WTC11 (cell line): ENCODE measurements around the gene INPP5A. TPM values are rescaled to one million over a fixed set of nuclear protein-coding genes. Genes with fewer than 3 reads are reported as not detected.

Experiments used
- ATAC-seq: fragments of 200-7000 bp; cut with Tn5 transposase; 2 replicates; pipeline ENCODE4 v1.10.0; 2021; ENCODE audit warnings: mild to moderate bottlenecking, moderate library complexity
- CTCF ChIA-PET: fragments of 300-600 bp; sonication (Branson Sonifier 250); formaldehyde crosslinking; loops from one replicate; lab custom pipeline; 2021; ENCODE audit warnings: antibody characterized with exemption; lab: Charles Lee
- POLR2A ChIA-PET: fragments of 350-600 bp; sonication (Branson Sonifier 250); formaldehyde crosslinking; loops from one replicate; lab custom pipeline; 2021; ENCODE audit warnings: antibody characterized with exemption; lab: Charles Lee
- DNase-seq: peaks from one replicate; pipeline ENCODE4 v3.0.0; 2021; ENCODE audit warnings: low spot score
- H3K27ac Mint-ChIP-seq: 2 replicates; pipeline ENCODE4 v1.8.0; 2021; ENCODE audit warnings: mixed read lengths
- H3K27me3 Mint-ChIP-seq: 2 replicates; pipeline ENCODE4 v1.8.0; 2021; ENCODE audit warnings: low read depth, mild to moderate bottlenecking, moderate library complexity, mixed read lengths
- H3K36me3 Mint-ChIP-seq: 2 replicates; pipeline ENCODE4 v1.8.0; 2021; ENCODE audit warnings: mixed read lengths
- H3K4me1 Mint-ChIP-seq: 2 replicates; pipeline ENCODE4 v1.8.0; 2022; ENCODE audit warnings: mixed read lengths
- H3K4me3 Mint-ChIP-seq: 2 replicates; pipeline ENCODE4 v1.8.0; 2021; ENCODE audit warnings: mild to moderate bottlenecking, moderate library complexity, mixed read lengths
- H3K9me3 Mint-ChIP-seq: 2 replicates; pipeline ENCODE4 v1.8.0; 2021; ENCODE audit warnings: mixed read lengths
- CBFB ChIP-seq: sonication (generic); formaldehyde crosslinking; IDR thresholded peaks from 2 replicates; pipeline ENCODE4 v1.8.1; 2022; ENCODE audit warnings: mild to moderate bottlenecking, low read depth, missing genetic modification reagents
- CREB1 ChIP-seq: sonication (generic); formaldehyde crosslinking; IDR thresholded peaks from 2 replicates; pipeline ENCODE4 v1.8.0; 2023; ENCODE audit warnings: mild to moderate bottlenecking, missing genetic modification reagents
- MYBL2 ChIP-seq: sonication (generic); formaldehyde crosslinking; IDR thresholded peaks from 2 replicates; pipeline ENCODE4 v1.8.1; 2023; ENCODE audit warnings: mild to moderate bottlenecking, moderate library complexity, missing genetic modification reagents
- NR1H2 ChIP-seq: sonication (generic); formaldehyde crosslinking; IDR thresholded peaks from 2 replicates; pipeline ENCODE4 v1.9.0; 2021; ENCODE audit warnings: mild to moderate bottlenecking, moderate library complexity, missing genetic modification reagents
- RELA ChIP-seq: sonication (generic); formaldehyde crosslinking; IDR thresholded peaks from 2 replicates; pipeline ENCODE4 v1.8.1; 2022; ENCODE audit warnings: missing genetic modification reagents, mild to moderate bottlenecking, borderline replicate concordance
- SMAD3 ChIP-seq: sonication (generic); formaldehyde crosslinking; IDR thresholded peaks from 2 replicates; pipeline ENCODE4 v1.8.0; 2022; ENCODE audit warnings: missing genetic modification reagents, mild to moderate bottlenecking, borderline replicate concordance
- total RNA-seq: library from RNA; stranded (reverse); gene quantifications from 3 replicates; pipeline ENCODE4 v1.2.3, GENCODE V29; 2021
- TF ChIP-seq, protein P1 (sequence below): sonication (generic); formaldehyde crosslinking; IDR thresholded peaks from 2 replicates; pipeline ENCODE4 v1.8.0; 2022; ENCODE audit warnings: mild to moderate bottlenecking, missing genetic modification reagents
- TF ChIP-seq, protein P2 (sequence below): fragments of 250-450 bp; sonication (Bioruptor Pico); IDR thresholded peaks from 2 replicates; pipeline ENCODE4 v1.9.0; 2021; ENCODE audit warnings: moderate library complexity, mild to moderate bottlenecking, inconsistent platforms, borderline replicate concordance
- TF ChIP-seq, protein P3 (sequence below): sonication (generic); formaldehyde crosslinking; IDR thresholded peaks from 2 replicates; pipeline ENCODE4 v1.8.1; 2022; ENCODE audit warnings: low read depth, mild to moderate bottlenecking, moderate library complexity, missing genetic modification reagents, borderline replicate concordance
- TF ChIP-seq, protein P4 (sequence below): sonication (generic); formaldehyde crosslinking; IDR thresholded peaks from 2 replicates; pipeline ENCODE4 v1.8.0; 2023; ENCODE audit warnings: missing genetic modification reagents, mild to moderate bottlenecking, borderline replicate concordance
- TF ChIP-seq, protein P5 (sequence below): sonication (generic); formaldehyde crosslinking; IDR thresholded peaks from 2 replicates; pipeline ENCODE4 v1.8.1; 2022; ENCODE audit warnings: low read depth, missing genetic modification reagents, borderline replicate concordance
- TF ChIP-seq, protein P6 (sequence below): sonication (generic); formaldehyde crosslinking; IDR thresholded peaks from 2 replicates; pipeline ENCODE4 v1.8.1; 2023; ENCODE audit warnings: mild to moderate bottlenecking, missing genetic modification reagents, borderline replicate concordance
- TF ChIP-seq, protein P7 (sequence below): sonication (generic); formaldehyde crosslinking; conservative IDR thresholded peaks from 2 replicates; pipeline ENCODE4 v1.8.1; 2023; ENCODE audit warnings: mild to moderate bottlenecking, low read depth, missing genetic modification reagents, moderate library complexity
- TF ChIP-seq, protein P8 (sequence below): sonication (generic); formaldehyde crosslinking; conservative IDR thresholded peaks from 2 replicates; pipeline ENCODE4 v1.8.1; 2022; ENCODE audit warnings: mild to moderate bottlenecking, missing genetic modification reagents

INPP5A gene
- total RNA-seq, 1 experiment from 2014 or later, result 22.1 TPM

DNA sequence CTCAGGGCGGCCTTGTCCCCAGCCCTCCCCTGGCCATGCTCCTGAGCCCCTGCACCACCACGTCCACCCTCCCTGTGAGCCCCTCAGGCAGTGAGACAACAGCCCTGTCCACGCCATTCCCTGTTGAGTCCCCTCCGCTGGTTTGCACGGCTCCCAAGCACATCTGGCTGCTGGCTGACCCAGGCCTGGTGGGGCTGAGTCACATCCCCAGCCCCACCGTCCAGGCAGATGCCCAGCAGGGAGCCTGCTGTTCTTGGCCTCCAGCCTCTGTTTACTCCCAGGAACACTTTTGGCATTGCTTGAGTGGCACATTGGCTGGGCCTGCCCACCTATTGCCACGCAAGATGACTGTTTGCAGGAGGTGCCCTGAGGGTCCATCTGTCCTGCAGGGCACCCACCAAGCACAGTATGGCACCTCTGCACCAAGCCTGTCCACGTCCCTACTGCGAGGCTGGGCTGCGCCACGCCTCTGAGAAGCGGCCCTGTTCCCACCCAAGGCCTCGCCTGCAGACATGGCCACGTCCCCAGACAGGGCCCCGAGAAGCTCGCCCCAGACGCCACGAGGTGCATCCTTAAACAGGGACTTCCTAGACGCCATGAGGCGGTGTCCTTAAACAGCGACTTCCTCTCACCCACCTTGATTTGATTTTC, 48.4 kb upstream of the INPP5A start (continued):
- no peak for TF ChIP-seq RELA (CRISPR knock-in tag)
- no peak for TF ChIP-seq SMAD3
- TF ChIP-seq, protein P1, sequence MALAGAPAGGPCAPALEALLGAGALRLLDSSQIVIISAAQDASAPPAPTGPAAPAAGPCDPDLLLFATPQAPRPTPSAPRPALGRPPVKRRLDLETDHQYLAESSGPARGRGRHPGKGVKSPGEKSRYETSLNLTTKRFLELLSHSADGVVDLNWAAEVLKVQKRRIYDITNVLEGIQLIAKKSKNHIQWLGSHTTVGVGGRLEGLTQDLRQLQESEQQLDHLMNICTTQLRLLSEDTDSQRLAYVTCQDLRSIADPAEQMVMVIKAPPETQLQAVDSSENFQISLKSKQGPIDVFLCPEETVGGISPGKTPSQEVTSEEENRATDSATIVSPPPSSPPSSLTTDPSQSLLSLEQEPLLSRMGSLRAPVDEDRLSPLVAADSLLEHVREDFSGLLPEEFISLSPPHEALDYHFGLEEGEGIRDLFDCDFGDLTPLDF (CRISPR knock-in tag), result no peak
- TF ChIP-seq, protein P2, sequence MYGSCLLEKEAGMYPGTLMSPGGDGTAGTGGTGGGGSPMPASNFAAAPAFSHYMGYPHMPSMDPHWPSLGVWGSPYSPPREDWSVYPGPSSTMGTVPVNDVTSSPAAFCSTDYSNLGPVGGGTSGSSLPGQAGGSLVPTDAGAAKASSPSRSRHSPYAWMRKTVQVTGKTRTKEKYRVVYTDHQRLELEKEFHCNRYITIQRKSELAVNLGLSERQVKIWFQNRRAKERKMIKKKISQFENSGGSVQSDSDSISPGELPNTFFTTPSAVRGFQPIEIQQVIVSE, result no peak

DNA sequence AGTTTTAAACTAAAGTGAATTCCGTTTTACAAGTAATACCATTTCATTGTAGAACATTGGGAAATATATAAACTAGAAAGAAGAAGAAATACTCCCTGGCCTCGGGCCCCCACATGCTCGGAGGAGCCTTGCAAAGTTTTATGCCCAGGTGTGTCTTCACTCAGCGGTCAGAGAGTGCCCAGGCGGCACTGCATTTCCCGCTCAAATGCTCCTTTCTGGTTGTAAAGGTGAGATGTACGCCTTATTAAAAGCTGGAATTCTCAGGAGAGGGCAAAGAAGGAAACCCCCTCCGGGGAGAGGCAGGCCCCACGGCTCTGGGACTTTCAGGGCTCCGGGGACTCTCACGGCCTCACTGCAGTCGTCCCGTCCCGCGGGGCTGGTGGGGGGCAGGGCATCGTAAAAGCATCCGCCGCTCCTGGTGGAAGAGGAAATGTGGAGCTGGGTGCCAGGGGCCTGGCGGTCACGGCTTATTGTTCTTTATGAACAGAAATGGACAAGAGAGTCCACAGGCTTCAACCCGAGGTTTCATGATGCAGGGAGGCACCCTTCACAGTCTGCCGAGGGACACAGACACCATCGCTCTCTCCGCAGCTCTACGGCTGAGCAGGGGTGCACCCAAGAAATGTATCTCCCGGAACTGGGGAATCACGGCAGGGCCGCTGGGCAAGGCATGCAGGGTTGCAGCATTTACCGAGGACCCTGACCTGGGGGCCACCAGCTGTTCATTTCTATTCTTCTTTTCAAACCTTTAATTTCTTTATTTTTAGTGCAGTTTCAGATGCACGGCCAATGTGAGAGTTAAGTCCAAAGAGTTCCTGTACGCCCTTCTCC, 47.7 kb upstream of the INPP5A start:
- no peaks in the 10 kb centered on the region for H3K4me1 Mint-ChIP-seq
- no peaks in the 10 kb centered on the region; the same call in 1 of the 2 replicates for H3K27me3 Mint-ChIP-seq
- ATAC-seq (no peak), DNase-seq (peak; percentile 13)
- no peaks in the 10 kb centered on the region for H3K36me3 Mint-ChIP-seq
- H3K27ac Mint-ChIP-seq, result no peak overlapping the region; the same call in 1 of the 2 replicates
- H3K4me3 Mint-ChIP-seq, result no peak overlapping the region
- CTCF ChIA-PET, result no interaction called here
- POLR2A ChIA-PET, result no interaction called here
- peaks cover 5% of the 10 kb centered on the region; the same call in 1 of the 2 replicates for H3K9me3 Mint-ChIP-seq
- TF ChIP-seq, protein P3, sequence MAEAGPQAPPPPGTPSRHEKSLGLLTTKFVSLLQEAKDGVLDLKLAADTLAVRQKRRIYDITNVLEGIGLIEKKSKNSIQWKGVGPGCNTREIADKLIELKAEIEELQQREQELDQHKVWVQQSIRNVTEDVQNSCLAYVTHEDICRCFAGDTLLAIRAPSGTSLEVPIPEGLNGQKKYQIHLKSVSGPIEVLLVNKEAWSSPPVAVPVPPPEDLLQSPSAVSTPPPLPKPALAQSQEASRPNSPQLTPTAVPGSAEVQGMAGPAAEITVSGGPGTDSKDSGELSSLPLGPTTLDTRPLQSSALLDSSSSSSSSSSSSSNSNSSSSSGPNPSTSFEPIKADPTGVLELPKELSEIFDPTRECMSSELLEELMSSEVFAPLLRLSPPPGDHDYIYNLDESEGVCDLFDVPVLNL, result no peak
- TF ChIP-seq, protein P4, sequence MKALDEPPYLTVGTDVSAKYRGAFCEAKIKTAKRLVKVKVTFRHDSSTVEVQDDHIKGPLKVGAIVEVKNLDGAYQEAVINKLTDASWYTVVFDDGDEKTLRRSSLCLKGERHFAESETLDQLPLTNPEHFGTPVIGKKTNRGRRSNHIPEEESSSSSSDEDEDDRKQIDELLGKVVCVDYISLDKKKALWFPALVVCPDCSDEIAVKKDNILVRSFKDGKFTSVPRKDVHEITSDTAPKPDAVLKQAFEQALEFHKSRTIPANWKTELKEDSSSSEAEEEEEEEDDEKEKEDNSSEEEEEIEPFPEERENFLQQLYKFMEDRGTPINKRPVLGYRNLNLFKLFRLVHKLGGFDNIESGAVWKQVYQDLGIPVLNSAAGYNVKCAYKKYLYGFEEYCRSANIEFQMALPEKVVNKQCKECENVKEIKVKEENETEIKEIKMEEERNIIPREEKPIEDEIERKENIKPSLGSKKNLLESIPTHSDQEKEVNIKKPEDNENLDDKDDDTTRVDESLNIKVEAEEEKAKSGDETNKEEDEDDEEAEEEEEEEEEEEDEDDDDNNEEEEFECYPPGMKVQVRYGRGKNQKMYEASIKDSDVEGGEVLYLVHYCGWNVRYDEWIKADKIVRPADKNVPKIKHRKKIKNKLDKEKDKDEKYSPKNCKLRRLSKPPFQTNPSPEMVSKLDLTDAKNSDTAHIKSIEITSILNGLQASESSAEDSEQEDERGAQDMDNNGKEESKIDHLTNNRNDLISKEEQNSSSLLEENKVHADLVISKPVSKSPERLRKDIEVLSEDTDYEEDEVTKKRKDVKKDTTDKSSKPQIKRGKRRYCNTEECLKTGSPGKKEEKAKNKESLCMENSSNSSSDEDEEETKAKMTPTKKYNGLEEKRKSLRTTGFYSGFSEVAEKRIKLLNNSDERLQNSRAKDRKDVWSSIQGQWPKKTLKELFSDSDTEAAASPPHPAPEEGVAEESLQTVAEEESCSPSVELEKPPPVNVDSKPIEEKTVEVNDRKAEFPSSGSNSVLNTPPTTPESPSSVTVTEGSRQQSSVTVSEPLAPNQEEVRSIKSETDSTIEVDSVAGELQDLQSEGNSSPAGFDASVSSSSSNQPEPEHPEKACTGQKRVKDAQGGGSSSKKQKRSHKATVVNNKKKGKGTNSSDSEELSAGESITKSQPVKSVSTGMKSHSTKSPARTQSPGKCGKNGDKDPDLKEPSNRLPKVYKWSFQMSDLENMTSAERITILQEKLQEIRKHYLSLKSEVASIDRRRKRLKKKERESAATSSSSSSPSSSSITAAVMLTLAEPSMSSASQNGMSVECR (CRISPR knock-in tag), result no peak
- TF ChIP-seq MYBL2 (no peak), CREB1 (CRISPR knock-in tag) (no peak), NR1H2 (no peak), RELA (CRISPR knock-in tag) (no peak), CBFB (CRISPR knock-in tag) (no peak)
- TF ChIP-seq, protein P5, sequence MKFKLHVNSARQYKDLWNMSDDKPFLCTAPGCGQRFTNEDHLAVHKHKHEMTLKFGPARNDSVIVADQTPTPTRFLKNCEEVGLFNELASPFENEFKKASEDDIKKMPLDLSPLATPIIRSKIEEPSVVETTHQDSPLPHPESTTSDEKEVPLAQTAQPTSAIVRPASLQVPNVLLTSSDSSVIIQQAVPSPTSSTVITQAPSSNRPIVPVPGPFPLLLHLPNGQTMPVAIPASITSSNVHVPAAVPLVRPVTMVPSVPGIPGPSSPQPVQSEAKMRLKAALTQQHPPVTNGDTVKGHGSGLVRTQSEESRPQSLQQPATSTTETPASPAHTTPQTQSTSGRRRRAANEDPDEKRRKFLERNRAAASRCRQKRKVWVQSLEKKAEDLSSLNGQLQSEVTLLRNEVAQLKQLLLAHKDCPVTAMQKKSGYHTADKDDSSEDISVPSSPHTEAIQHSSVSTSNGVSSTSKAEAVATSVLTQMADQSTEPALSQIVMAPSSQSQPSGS, result no peak
- TF ChIP-seq, protein P6, sequence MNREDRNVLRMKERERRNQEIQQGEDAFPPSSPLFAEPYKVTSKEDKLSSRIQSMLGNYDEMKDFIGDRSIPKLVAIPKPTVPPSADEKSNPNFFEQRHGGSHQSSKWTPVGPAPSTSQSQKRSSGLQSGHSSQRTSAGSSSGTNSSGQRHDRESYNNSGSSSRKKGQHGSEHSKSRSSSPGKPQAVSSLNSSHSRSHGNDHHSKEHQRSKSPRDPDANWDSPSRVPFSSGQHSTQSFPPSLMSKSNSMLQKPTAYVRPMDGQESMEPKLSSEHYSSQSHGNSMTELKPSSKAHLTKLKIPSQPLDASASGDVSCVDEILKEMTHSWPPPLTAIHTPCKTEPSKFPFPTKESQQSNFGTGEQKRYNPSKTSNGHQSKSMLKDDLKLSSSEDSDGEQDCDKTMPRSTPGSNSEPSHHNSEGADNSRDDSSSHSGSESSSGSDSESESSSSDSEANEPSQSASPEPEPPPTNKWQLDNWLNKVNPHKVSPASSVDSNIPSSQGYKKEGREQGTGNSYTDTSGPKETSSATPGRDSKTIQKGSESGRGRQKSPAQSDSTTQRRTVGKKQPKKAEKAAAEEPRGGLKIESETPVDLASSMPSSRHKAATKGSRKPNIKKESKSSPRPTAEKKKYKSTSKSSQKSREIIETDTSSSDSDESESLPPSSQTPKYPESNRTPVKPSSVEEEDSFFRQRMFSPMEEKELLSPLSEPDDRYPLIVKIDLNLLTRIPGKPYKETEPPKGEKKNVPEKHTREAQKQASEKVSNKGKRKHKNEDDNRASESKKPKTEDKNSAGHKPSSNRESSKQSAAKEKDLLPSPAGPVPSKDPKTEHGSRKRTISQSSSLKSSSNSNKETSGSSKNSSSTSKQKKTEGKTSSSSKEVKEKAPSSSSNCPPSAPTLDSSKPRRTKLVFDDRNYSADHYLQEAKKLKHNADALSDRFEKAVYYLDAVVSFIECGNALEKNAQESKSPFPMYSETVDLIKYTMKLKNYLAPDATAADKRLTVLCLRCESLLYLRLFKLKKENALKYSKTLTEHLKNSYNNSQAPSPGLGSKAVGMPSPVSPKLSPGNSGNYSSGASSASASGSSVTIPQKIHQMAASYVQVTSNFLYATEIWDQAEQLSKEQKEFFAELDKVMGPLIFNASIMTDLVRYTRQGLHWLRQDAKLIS (CRISPR knock-in tag), result no peak
- TF ChIP-seq, protein P7, sequence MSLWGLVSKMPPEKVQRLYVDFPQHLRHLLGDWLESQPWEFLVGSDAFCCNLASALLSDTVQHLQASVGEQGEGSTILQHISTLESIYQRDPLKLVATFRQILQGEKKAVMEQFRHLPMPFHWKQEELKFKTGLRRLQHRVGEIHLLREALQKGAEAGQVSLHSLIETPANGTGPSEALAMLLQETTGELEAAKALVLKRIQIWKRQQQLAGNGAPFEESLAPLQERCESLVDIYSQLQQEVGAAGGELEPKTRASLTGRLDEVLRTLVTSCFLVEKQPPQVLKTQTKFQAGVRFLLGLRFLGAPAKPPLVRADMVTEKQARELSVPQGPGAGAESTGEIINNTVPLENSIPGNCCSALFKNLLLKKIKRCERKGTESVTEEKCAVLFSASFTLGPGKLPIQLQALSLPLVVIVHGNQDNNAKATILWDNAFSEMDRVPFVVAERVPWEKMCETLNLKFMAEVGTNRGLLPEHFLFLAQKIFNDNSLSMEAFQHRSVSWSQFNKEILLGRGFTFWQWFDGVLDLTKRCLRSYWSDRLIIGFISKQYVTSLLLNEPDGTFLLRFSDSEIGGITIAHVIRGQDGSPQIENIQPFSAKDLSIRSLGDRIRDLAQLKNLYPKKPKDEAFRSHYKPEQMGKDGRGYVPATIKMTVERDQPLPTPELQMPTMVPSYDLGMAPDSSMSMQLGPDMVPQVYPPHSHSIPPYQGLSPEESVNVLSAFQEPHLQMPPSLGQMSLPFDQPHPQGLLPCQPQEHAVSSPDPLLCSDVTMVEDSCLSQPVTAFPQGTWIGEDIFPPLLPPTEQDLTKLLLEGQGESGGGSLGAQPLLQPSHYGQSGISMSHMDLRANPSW, result no peak
- TF ChIP-seq, protein P8, sequence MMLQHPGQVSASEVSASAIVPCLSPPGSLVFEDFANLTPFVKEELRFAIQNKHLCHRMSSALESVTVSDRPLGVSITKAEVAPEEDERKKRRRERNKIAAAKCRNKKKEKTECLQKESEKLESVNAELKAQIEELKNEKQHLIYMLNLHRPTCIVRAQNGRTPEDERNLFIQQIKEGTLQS, result no peak
